Activated effector memory CD4-positive, alpha-beta T cell treated with anti-CD3 and anti-CD28 coated beads, Interleukin-2, amount 50 U/mL, for 16 hours (primary cell): ENCODE results near the gene NDUFA13.

ENCODE experiments used
- DNase-seq: peaks from one replicate; pipeline ENCODE4 v3.0.0-alpha.2; 2020

NDUFA13 gene

DNA sequence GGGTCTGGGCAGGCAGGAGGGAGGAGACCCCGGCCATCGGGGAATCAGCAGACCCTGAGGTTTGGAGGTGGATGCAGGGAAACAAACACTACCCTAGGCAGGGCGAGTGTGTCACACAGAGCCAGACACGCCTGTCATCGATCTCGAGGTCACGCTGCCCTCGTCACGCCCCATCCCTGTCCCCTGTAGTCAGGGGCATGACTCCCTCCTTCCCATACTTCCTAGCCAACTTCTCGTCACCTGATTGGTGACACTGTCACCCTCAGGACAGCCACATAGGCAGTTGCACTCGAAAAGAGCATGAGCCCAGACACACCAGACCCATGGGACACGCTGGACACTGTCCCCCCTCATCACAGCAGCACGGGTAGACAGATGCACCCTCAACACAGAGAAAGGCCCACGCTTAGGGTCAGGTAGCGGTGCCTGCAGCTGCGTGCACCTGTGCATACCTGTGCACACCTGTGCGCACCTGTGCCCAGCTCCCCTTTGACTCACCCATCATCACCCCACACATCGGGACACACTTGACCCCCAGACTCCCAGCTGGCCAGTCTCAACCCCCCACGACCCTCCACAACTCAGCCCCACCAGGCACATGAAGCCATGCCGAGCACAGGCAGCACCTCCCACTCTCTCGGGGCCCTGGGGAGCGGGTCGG is 33.9 kb downstream of the NDUFA13 start:
- DNase-seq = no peak

DNA sequence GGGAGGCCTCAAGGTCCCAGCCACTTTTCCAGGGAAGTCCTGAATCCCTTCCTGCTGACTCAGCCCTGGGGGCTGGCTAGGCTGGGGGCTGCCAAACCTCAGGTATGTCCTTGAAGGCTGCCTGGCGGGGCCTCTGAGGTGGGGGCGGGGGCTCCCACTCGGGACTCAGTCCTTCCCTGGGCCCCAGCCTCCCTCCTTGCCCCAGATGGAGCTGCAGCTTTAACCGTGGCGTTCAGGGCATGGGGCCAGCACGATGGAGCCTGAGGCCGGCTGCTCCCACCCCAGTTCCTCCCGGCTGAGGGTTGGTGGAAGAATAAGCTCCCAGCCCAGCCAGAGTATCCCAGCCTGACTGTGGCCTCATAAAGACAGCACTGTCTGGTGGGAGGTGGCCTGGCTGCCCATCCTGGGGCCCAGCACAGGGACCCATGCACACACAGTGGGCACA is 34.5 kb downstream of the NDUFA13 start:
- no peak for DNase-seq

DNA sequence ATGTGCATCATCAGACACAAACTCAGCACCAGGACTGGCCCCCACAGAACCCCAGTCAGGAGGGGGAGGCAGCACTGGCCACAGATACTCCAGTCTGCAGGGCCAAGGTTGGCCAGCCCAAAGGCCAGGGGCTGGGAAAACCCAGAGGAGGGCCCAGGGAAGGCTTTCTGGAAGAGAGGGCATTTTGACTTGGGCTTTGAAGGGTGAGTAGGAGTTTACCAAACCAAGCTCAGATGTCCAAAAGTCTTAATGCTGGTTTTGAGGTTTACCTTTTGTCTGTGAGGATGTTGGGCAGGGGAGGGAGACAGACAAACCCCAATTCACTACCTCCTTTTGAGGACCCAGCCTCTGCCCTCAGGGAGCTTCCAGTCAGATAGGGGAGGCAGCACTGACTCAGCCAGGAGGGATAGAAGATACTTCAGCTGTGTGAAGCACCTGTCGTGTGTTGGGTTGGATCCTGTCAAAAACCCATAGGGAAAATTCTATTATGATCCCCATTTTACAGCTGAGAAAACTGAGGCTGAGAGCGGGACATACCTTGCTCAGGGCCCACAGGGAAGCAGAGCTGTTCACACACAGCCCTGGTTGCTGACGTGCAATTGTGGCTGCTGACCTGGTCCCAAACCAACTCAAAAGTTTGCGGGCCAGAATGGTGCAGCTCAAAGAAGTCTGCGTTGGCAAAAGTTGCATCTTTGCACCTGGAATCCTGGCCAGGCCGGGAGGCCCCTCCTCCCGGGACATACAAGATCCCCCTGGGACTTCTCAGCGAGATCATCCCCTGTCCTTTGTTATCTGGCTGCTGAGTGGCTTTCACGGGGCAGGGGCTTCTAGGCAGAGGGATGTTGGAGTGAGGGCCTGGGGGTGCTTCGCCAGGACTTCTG is 35.2 kb downstream of the NDUFA13 start:
- DNase-seq = no peak

DNA sequence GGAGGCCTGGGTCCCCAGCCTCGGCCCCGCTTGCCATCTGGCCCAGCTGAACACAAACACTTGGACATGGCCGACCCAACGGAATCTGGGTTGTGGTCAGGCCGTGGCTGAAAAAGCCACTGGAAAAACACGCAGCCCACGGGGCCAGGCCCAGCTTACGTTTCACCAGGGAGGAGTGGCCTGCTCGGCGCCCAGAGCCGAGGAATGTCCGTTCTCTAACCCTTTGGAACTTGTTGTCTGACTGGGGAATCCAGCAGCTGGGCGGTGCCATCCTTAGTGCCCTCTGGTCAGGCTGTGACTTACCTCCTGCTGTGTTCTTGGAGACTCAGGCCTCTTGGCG is 35.8 kb downstream of the NDUFA13 start:
- no peak for DNase-seq

DNA sequence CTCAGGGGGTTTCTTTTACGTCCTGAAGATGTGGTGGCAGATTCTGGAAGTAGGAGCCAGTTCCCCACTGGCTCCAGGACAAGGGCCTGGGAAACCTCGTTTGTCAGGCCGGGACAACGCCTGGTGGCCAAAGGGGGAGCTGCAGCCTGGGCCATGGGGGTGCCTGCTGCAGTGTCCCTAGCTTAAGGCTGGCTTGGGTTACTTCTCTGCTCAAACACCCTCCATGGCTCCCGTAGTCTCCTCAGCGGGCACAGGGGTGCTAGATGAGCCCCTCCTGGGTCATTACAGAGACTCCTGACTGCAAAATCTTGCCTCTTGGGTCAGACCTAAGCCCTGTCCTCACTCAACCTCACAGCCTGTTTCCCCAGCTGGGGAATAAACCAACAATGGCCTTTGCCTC is 36.8 kb downstream of the NDUFA13 start:
- peak; percentile 71 for DNase-seq

DNA sequence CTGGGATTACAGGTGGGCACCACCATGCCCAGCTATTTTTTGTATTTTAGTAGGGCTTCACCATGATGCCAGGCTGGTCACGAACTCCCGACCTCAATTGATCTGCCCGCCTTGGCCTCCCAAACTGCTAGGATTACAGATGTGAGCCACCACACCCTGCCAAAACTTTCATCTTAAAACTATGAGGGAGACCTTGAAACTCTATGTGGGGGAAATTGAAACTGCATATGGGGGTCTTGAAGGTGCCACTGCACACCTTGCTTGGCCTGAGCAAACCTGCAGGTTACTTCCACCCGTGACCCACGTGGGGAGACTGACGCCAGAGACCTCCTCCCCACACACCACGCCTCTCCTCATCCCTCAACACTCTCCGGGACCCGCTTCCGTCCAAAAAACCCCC is 37.6 kb downstream of the NDUFA13 start:
- no peak for DNase-seq

DNA sequence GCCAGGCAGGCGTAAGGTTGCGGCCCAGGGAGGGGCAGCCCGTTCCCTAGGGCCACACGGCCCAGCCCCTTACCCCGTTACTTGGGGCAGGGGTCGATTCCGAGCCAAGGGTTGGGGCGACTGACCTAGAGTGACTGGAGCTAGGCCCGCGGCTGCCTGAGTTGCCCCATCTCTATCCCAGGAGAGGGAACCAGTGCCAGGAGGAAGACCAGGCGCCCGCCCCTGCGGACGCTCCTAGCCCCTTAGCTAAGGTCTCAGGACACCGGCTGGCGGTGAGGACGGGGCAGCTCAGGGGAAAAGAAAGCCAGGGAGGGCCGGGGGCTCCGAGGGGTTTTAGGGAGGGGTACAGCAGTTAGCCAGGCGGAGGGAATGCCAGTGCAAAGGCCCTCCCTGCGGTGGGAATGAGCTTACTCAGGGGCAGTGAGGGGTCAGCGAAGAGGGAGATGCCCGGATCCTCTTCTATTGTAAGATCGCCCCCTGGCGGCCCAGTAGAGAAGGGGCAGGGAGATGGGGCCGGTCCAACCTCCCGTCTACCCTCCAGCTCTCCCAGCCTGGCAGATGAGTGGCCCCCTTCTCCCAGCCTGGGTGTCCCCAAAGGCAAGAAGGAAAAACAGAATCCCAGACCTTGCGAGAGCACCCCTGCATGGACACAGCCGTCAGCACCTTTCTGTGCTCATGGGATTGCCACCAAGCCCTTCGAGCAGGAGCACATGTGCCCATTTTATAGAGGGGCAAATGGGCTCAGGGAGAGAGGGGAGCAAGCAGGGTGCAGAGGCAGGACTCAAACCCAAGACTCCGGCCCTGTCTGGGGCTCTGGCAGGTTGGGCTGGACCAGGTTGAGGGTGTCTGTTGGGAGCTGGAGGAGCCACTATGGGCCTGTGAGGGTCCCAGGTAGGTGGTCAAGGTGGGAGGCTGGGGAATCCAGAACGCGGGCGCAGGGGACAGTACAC is 38.3 kb downstream of the NDUFA13 start:
- DNase-seq = peak; percentile 88

DNA sequence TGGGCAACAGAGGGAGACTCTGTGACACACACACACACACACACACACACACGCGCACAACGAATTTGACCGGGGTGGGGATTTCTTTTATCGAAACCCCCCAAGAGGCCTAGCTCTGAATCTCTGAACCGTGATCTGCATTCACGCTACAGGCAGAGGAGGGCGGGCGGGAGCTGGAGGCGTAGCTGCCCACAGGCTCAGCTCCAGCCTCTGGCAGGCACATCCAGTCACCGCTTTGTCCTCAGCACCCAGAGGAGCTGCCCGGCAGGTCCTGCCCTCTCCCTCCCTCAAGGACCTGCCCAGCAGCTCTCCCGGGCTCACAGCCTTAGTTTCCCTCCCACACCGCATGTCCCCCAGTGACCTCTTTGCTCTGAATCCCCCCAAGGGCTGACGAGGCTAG is 42.0 kb downstream of the NDUFA13 start:
- no peak for DNase-seq

DNA sequence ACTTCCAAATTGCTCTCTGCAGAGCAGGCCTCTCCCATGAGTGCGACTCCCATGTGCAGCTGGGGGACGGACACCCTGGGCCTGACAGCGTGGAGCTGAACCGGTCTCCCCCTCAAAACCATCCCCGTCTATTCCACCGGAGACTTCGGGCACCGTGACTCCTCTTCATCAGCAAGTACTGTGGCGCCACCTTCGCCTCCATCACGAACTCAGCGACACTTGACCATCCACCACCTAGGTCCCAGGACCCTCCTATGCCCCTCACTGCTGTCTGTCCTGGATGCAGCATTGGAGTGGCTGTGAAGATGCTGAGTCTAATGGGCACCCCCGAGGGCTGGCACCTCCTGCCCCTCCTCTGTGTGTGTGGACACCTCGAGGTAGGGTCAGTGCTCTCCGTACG is 42.6 kb downstream of the NDUFA13 start:
- no peak for DNase-seq

DNA sequence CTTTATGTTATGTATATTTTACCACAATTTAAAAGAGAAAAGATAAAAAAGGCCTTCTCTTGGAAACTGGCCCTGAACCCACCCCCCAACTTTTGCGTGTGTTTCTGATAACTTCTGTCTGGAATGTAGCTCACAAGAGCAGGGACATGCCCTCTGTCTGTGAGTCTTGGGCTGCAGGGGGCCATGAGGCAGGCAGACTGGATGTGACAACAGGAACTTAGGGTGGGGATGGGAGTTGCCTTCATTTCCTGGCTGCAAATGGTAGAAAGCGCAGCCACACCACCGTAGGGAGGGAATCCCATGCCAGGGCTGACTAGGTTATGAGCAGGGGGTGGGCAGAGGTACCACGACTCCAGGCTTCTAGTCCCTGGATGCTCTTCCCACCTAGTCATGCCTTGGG is 43.9 kb downstream of the NDUFA13 start:
- DNase-seq = no peak

DNA sequence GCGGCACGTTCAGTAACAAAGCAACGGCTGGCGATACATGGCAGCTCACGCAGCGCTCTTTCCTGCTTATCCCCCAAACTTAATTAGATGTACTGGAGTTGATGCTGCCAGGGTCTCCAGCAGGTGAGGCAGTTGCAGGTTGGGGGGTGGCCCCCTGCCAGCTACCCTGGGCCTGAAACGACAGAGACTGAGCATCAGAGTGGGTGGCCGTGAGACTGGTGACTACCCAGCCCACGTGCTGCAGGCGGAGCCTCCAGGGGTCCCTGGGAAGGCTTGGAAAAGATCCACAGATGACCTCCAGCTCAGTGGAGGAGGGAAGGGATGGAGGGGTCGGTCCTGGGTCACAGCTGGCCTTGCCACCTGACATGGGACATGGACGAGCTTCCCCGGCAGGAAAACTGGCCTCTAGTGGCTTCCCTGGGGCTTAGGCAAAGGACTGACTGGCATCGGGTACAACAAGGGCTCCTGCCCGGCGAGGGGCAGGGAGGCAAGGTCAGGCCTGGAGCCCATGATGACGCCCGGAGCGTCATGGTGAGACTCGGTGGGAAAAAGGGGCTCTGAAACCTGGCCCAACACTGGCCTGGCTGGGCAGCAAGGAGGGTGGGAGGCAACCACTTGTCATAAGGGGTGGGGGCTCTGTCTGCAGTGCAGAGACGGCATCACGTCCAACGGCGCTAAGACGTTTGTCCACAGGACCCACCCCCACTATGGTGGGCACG is 46.1 kb downstream of the NDUFA13 start:
- no peak for DNase-seq

DNA sequence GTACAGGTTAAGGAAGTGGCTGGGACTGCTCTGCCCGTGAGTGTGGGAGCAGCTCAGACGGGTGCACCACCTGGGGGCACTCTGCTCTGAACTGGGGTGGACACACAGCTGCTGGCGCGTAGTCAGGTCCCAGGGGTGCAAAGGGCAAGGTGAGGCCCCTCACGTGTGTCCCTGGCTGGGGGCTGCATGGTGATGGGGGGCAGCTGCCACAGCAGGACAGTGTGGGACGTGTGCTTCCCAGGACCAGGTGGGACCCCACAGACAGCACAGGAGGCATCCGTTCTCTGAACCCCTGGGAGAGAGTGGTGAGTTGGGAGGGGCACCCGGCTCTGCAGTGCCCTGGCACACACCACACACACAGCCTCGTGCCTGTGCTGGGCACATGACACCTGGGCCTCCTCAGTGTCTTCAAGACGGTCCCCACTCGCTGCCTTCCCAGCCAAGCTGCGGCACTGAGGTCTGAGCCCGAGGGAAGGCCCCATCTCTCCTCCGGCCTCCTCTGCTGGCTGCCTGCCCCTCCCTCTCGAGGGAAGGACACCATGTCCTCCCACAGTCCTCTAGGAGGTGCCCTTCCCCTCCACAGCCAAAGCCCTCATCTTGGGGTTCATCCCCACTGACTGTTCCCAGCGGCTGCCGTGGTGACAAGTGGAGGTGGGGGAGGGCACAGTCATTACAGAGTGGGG is 46.8 kb downstream of the NDUFA13 start:
- peak; percentile 70 for DNase-seq

DNA sequence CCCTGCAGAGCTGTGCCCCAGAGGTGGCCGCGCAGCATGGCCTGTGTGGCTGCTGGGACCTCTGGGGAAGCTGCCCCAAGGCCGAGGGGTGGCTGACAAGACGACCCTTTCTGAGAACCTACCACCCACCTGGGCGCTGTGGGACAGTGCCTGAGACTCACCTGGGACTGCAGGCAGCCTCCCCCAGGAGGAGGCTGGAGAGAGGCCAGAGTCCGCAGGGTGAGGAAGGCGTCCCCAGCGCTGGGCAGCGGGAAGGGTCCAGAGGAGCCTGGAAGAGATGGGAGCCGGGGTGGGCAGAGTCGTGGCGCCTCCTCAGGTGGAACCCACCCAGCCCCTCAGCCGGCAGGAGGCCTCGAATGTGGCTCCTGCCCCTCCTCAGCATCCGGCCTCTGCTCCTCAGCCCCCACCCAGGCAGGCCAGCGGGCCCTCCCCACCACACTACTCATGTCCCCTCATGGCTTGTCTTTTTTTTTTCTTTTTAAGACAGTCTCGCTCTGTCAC is 47.4 kb downstream of the NDUFA13 start:
- DNase-seq = no peak

DNA sequence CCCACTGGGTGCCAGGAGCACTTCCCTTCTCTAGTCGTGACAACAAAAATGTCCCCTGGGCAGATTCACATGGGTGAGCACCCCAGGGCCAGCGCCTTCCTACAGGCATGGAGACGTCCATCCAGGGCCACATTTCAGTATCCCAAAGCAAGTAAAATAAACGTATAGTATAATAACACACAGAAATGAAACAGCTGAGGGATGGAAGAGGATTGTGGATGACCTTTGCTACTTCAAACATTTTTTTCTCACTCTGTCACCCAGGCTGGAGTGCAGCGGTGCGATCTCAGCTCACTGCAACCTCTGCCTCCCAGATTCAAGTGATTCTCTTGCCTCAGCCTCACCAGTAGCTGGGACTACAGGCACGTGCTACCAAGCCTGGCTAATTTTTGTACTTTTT is 50.3 kb downstream of the NDUFA13 start:
- no peak for DNase-seq

DNA sequence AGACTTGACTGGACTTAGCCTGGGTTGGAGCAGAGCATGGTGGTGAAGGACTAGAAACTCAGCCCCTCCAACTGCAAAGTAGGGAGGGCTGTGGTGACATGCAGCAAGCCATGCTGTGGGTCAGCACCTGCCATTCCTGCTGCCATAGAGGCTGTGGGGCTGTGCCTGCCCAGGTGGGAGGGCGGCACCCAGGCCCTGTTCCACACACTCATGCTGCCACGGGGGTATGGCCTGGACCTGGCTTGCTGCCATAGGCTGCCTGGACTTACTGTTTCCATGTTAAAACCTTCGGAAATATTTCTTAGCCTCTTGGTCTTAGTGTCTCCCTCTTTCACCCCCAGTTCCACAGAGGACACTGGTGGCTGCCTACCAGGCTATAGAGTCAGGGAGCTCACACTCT is 51.4 kb downstream of the NDUFA13 start:
- no peak for DNase-seq

DNA sequence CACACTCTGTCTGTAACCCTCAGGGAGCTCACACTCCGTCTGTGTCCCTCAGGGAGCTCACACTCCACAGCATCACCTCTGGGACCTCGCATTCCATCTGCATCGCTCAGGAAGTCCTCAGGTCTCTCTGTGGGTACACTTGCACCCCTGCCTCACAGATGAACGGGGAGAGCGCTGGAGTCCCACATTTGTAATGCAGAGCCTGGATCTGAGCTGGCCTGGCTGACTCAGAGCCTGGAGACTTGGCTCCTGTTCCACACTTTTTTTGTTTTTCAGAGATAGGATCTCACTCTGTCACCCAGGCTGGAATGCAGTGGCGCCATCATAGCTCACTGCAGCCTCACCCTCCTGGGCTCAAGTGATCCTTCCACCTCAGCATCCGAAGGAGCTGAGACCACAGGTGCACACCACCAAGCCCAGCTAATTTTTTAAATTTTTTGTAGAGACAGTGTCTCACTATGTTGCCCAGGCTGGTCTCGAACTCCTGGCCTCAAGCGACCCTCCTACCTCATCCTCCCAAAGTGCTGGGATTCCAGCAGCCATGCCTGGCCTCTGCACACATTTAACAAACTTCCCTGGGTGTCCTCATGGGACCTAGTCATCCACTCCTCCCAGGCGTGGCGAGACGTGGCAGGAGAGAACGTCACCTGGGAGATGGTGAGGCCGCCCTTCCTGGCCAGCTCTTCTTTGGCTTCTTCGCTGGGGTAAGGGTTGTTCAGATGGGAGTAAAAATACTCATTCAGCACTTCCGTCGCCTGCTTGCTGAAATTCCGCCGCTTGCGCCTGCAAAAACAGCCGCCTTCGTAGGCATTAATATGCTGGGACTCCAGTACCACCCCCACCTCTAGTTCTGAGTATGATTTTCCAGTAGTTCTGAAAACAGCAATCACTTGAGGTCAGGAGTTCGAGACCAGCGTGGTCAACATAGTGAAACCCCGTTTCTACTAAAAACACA is 53.1 kb downstream of the NDUFA13 start:
- DNase-seq = no peak

DNA sequence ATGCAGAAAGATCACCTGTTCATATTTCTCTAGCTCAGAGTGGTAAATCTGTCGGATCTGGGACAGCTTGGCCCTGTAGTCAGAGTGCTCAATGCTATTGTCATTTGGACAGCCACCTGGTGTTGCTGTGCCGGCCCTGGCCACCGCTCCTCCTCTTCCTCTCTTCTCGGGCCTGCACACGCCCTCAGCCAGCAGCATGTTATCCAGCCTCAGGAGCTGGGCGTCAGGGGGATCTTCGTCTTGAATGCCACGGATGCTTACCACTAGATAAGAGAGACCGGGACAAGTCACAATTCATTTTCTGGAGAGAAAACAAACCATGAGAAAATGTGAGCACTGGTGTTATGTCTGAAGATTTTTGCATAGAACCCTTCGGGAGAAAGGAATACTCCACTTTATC is 54.5 kb downstream of the NDUFA13 start:
- no peak for DNase-seq

DNA sequence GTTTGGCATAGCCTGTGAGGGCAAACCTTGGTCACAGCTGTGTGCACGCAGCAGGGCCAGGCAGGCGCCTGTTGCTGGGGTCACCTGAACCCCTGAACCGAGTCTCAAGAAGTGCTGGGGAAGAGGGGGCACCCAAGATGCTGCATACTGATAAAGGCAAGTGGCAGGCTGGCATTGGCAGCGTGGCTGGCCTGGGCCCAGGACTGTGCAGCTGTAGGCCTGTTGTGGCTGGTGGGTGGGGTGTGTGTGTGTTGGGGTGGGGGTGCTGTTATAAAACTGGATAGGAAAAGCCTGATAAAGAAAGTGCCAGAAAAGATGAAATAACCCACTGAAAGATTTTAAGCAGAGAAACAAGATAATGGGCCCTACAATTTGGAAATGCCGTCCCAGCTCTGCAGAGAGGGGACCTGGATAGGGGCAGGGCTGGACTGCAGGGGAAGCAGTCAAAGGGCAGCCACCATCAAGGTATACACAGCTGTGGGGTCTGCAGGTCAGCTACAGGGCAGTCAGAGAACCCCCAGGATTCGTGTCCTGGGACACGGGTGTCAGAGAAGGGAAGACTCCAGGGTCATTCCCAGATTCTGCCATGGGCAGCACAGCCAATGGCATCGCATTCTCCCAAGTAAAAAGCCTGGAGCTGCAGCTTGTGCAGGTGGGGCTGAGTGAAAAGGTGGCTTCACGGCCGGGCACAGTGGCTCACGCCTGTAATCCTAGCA is 55.2 kb downstream of the NDUFA13 start:
- DNase-seq = no peak

DNA sequence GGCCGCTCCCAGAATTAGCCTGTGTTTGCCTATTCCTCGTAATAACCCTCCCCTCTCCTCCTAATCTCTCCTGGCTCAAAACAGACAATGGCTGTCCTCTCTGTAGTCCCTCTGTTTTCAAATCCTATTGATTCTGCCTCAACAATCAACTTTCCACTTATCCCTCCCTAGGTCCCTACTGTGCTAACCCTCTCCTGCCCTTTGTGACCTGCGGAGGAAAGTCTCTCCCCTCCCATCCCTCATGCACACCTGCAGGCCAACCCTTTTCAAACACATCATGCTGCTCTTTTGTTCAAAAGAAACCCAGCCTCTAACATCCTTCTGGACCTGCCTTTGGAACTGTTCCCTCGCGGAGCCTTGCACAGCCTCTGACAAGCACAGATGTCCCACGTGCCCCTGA is 59.4 kb downstream of the NDUFA13 start:
- DNase-seq = no peak
